ENCODE results near the gene DCXR. TPM values are rescaled to one million over a fixed set of nuclear protein-coding genes. Genes with fewer than 3 reads are reported as not detected.
A peak's percentile ranks its signal among the peaks of the same experiment; 100 is the strongest.

Gene DCXR
- total RNA-seq, 1 donor from 2014 or later = 49.9 TPM

DNA sequence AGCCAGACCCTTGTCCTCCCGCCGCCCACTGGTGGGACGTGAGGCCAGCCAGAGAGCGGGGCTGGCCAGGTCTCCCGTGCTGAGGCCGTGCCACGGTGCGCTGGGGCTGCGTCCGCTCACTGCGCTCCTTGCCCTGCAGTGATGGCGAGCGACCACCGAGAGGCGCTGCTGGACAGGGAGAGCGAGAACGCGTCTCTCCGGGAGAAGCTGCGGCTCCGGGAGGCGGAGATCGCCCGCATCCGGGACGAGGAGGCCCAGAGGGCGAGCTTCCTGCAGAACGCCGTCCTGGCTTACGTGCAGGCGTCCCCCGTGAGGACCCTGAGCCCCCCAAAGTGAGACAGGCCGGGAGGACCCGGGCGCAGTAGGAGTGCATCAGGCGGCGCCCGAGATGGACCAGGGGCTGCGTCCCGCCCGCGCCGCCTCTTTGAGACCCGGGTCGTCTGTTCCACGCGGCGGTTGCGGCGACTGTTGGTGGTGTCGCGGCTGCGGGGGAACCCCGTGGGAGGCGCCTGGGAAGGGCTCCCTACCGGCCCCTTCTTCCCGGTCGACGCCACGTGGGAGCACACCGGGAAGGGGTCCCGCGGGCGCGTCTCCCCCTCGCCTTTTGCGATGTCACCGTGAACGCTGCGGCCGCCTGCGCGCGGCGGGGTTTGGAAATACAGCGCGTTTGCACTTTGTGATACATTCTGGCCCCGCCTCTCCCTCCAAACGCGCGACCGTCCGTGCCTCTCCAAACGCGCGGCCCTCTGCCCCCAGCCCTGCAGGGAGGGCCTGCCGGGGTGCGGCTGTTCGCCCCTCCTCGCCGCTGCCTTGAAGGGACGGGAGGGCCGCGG, 6.8 kb downstream of the DCXR start:
- Mint-ChIP-seq H3K27ac (ENCODE audit: unreplicated experiment) (no peak overlapping the region), H3K4me3 (ENCODE audit: unreplicated experiment) (peak overlapping the region; percentile 69), H3K36me3 (ENCODE audit: low read depth, unreplicated experiment) (peaks cover 12% of the 10 kb centered on the region), H3K4me1 (ENCODE audit: low read depth, unreplicated experiment) (no peaks in the 10 kb centered on the region), H3K27me3 (ENCODE audit: low read depth, unreplicated experiment) (peaks cover 10% of the 10 kb centered on the region), H3K9me3 (ENCODE audit: unreplicated experiment) (no peaks in the 10 kb centered on the region)
- DNase-seq (ENCODE audit: low read depth) (peak; percentile 57), FAIRE-seq (no peak)
- H3K4me3 ChIP-seq (ENCODE audit: insufficient read depth, low read depth, low read length) = peak overlapping the region; percentile 59
- no peak for TF ChIP-seq EZH2 (IDR thresholded peaks at IDR 0.05; ENCODE audit: insufficient read depth, low read length)
- TF ChIP-seq CTCF (IDR thresholded peaks at IDR 0.05; ENCODE audit: insufficient read depth, low read depth, low read length) = peak; percentile 49
- H3K9ac ChIP-seq (ENCODE audit: low read length) = no peak overlapping the region
- H3K79me2 ChIP-seq (ENCODE audit: insufficient read depth, low read length) = no peaks in the 10 kb centered on the region
- peak overlapping the region; percentile 91 for H3K4me2 ChIP-seq (ENCODE audit: low read length)
- H3K27me3 ChIP-seq (ENCODE audit: insufficient read depth, low read length) = no peaks in the 10 kb centered on the region
- no peaks in the 10 kb centered on the region for H3K9me3 ChIP-seq (ENCODE audit: insufficient read depth, low read depth, low read length)
- H3K4me1 ChIP-seq (ENCODE audit: insufficient read depth, low read length) = peaks cover 12% of the 10 kb centered on the region
- no peaks in the 10 kb centered on the region for H4K20me1 ChIP-seq (ENCODE audit: insufficient read depth, low read length)
- no peak overlapping the region for H3K27ac ChIP-seq (ENCODE audit: low read depth, low read length)
- H2AFZ ChIP-seq (ENCODE audit: low read depth, low read length) = peak overlapping the region; percentile 87
- H3K36me3 ChIP-seq (ENCODE audit: insufficient read depth, low read length) = no peaks in the 10 kb centered on the region

- FAIRE-seq (no peak), DNase-seq (ENCODE audit: low read depth) (no peak)
- H3K36me3 Mint-ChIP-seq (ENCODE audit: low read depth, unreplicated experiment) = peaks cover 6% of the 10 kb centered on the region
- no peaks in the 10 kb centered on the region for H3K9me3 Mint-ChIP-seq (ENCODE audit: unreplicated experiment)
- Histone ChIP-seq H3K9ac (ENCODE audit: low read length) (no peak overlapping the region), H2AFZ (ENCODE audit: low read depth, low read length) (peak overlapping the region; percentile 87), H3K4me3 (ENCODE audit: insufficient read depth, low read depth, low read length) (no peak overlapping the region), H3K79me2 (ENCODE audit: insufficient read depth, low read length) (no peaks in the 10 kb centered on the region), H3K27ac (ENCODE audit: low read depth, low read length) (no peak overlapping the region), H3K9me3 (ENCODE audit: insufficient read depth, low read depth, low read length) (no peaks in the 10 kb centered on the region), H3K27me3 (ENCODE audit: insufficient read depth, low read length) (no peaks in the 10 kb centered on the region), H3K4me1 (ENCODE audit: insufficient read depth, low read length) (peaks cover 12% of the 10 kb centered on the region), H3K4me2 (ENCODE audit: low read length) (peak overlapping the region; percentile 91), H3K36me3 (ENCODE audit: insufficient read depth, low read length) (no peaks in the 10 kb centered on the region), H4K20me1 (ENCODE audit: insufficient read depth, low read length) (no peaks in the 10 kb centered on the region)
- no peak overlapping the region for H3K4me3 Mint-ChIP-seq (ENCODE audit: unreplicated experiment)
- H3K27ac Mint-ChIP-seq (ENCODE audit: unreplicated experiment) = no peak overlapping the region
- H3K4me1 Mint-ChIP-seq (ENCODE audit: low read depth, unreplicated experiment) = no peaks in the 10 kb centered on the region
- H3K27me3 Mint-ChIP-seq (ENCODE audit: low read depth, unreplicated experiment) = peaks cover 10% of the 10 kb centered on the region
- TF ChIP-seq EZH2 (IDR thresholded peaks at IDR 0.05; ENCODE audit: insufficient read depth, low read length) (no peak), CTCF (IDR thresholded peaks at IDR 0.05; ENCODE audit: insufficient read depth, low read depth, low read length) (no peak)
Observed at GRCh38 chr17:82029990-82030469, 7.5 kb downstream of the DCXR start.

DNA sequence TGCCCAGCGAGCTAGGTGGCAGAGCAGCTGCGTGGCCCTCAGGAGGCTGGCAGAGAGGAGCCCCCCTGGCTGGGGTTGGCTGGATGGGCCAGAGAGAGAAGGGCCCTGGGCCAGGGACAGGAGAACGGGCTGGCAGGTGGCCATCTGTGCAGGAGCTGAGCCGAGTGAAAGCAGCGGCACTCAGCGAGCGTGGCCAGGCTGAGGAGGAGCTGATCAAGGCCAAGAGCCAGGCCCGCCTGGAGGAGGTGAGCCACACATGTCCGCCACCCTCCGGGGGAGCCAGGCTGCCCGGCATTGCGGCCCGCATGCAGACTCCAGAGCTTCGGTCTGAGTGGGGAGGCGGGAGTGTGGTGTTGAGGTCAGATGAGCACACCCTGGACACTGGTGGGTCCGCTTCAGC, 8.1 kb downstream of the DCXR start:
- Histone ChIP-seq H3K36me3 (ENCODE audit: insufficient read depth, low read length) (no peaks in the 10 kb centered on the region), H3K9me3 (ENCODE audit: insufficient read depth, low read depth, low read length) (no peaks in the 10 kb centered on the region), H3K27me3 (ENCODE audit: insufficient read depth, low read length) (no peaks in the 10 kb centered on the region), H3K79me2 (ENCODE audit: insufficient read depth, low read length) (no peaks in the 10 kb centered on the region), H3K4me2 (ENCODE audit: low read length) (no peak overlapping the region), H3K4me1 (ENCODE audit: insufficient read depth, low read length) (peaks cover 12% of the 10 kb centered on the region), H4K20me1 (ENCODE audit: insufficient read depth, low read length) (no peaks in the 10 kb centered on the region), H2AFZ (ENCODE audit: low read depth, low read length) (no peak overlapping the region), H3K27ac (ENCODE audit: low read depth, low read length) (no peak overlapping the region), H3K9ac (ENCODE audit: low read length) (no peak overlapping the region), H3K4me3 (ENCODE audit: insufficient read depth, low read depth, low read length) (no peak overlapping the region)
- Mint-ChIP-seq H3K27ac (ENCODE audit: unreplicated experiment) (no peak overlapping the region), H3K27me3 (ENCODE audit: low read depth, unreplicated experiment) (peaks cover 10% of the 10 kb centered on the region), H3K36me3 (ENCODE audit: low read depth, unreplicated experiment) (peaks cover 5% of the 10 kb centered on the region), H3K4me3 (ENCODE audit: unreplicated experiment) (peak overlapping the region; percentile 71), H3K9me3 (ENCODE audit: unreplicated experiment) (no peaks in the 10 kb centered on the region), H3K4me1 (ENCODE audit: low read depth, unreplicated experiment) (no peaks in the 10 kb centered on the region)
- TF ChIP-seq EZH2 (IDR thresholded peaks at IDR 0.05; ENCODE audit: insufficient read depth, low read length) (no peak), CTCF (IDR thresholded peaks at IDR 0.05; ENCODE audit: insufficient read depth, low read depth, low read length) (no peak)
- DNase-seq (ENCODE audit: low read depth) = no peak
- no peak for FAIRE-seq

Measured in astrocyte (in vitro differentiated cells and primary cell).